ENCODE data around the gene GPR137. TPM values are rescaled to one million over a fixed set of nuclear protein-coding genes. Genes with fewer than 3 reads are reported as not detected.
A peak's percentile ranks its signal among the peaks of the same experiment; 100 is the strongest.

The GPR137 gene
- total RNA-seq, 2 experiments from 2014 or later, result 28.7 to 31.6 TPM

GRCh38 chr11:64299847-64300648 is 14.4 kb downstream of the GPR137 start, which contains the start of gene CATSPERZ:
Gene CATSPERZ (plus strand): TSS chr11:64300358. CDS start chr11:64300411, 53 bp downstream.
- Mint-ChIP-seq H3K4me1 (ENCODE audit: low read depth) (peaks cover 26% of the 10 kb centered on the region), H3K36me3 (no peaks in the 10 kb centered on the region), H3K27me3 (peaks cover 61% of the 10 kb centered on the region), H3K9me3 (no peaks in the 10 kb centered on the region), H3K27ac (no peak within 1 kb of the TSS), H3K4me3 (peak within 1 kb of the TSS; percentile 43)
- intact Hi-C loops (cut with micrococcal nuclease), result loop anchor here (10.0 kb wide), 1 partner anchor 315 kb away; the partner anchor contains the start of gene OTUB1
- CTCF ChIA-PET, result interaction anchor here (0.7 to 5.8 kb wide), 22 partner anchors 8 to 300 kb away, joined by 3 to 106 read pairs (median 4); partner anchors contain the start of genes BAD, FERMT3, FKBP2 and GPR137
- no peak for DNase-seq
- POLR2A ChIA-PET, result interaction anchor here (0.7 to 1.7 kb wide), 4 partner anchors 17 to 96 kb away, joined by 3 to 4 read pairs (median 3); partner anchors contain the start of gene TRMT112

- Mint-ChIP-seq H3K27me3 (peaks cover 29% of the 10 kb centered on the region), H3K27ac (no peak overlapping the region), H3K9me3 (no peaks in the 10 kb centered on the region), H3K36me3 (peaks cover 8% of the 10 kb centered on the region), H3K4me3 (peak overlapping the region; percentile 80), H3K4me1 (ENCODE audit: low read depth) (peaks cover 34% of the 10 kb centered on the region)
- ChIA-PET POLR2A (interaction anchor here (1.3 to 2.9 kb wide), 9 partner anchors 14 to 97 kb away, joined by 3 to 22 read pairs (median 5); partner anchors contain the start of genes BAD, FERMT3, FKBP2 and PPP1R14B), CTCF (interaction anchor here (1.0 to 5.8 kb wide), 25 partner anchors 12 to 304 kb away, joined by 3 to 106 read pairs (median 8); partner anchors contain the start of genes BAD, FERMT3, FKBP2 and GPR137)
- intact Hi-C loops (cut with micrococcal nuclease), result loop anchor here (1.0 to 10.0 kb wide), 3 partner anchors 57 to 319 kb away; partner anchors contain the start of genes OTUB1 and PPP1R14B
- DNase-seq, result no peak
These were observed 17.7 kb downstream of the GPR137 start for GRCh38 chr11:64303109-64304031.

GRCh38 chr11:64304032-64304315 is 18.3 kb downstream of the GPR137 start:
- H3K4me1 Mint-ChIP-seq (ENCODE audit: low read depth), result peaks cover 34% of the 10 kb centered on the region
- H3K9me3 Mint-ChIP-seq, result no peaks in the 10 kb centered on the region
- H3K36me3 Mint-ChIP-seq, result peaks cover 8% of the 10 kb centered on the region
- no peak for DNase-seq
- ChIA-PET CTCF (interaction anchor here (0.8 to 5.8 kb wide), 24 partner anchors 12 to 304 kb away, joined by 3 to 106 read pairs (median 7); partner anchors contain the start of genes BAD, FERMT3, GPR137 and KCNK4), POLR2A (interaction anchor here (0.9 to 2.9 kb wide), 12 partner anchors 13 to 139 kb away, joined by 3 to 22 read pairs (median 5); partner anchors contain the start of genes BAD, FERMT3, FKBP2 and MACROD1)
- H3K4me3 Mint-ChIP-seq, result peak overlapping the region; percentile 80
- intact Hi-C loops (cut with micrococcal nuclease), result loop anchor here (1.0 to 10.0 kb wide), 3 partner anchors 58 to 319 kb away; partner anchors contain the start of genes OTUB1 and PPP1R14B
- H3K27me3 Mint-ChIP-seq, result peaks cover 23% of the 10 kb centered on the region
- peak overlapping the region; percentile 94 for H3K27ac Mint-ChIP-seq

GRCh38 chr11:64304316-64305072 is 18.8 kb downstream of the GPR137 start:
- ChIA-PET CTCF (interaction anchor here (0.6 to 5.8 kb wide), 31 partner anchors 9 to 536 kb away, joined by 3 to 106 read pairs (median 7); partner anchors contain the start of genes BAD, FERMT3, FKBP2 and GPR137), POLR2A (interaction anchor here (0.7 to 2.9 kb wide), 16 partner anchors 11 to 139 kb away, joined by 3 to 22 read pairs (median 5); partner anchors contain the start of genes BAD, FERMT3, FKBP2 and MACROD1)
- Mint-ChIP-seq H3K4me3 (peak overlapping the region; percentile 80), H3K36me3 (peaks cover 8% of the 10 kb centered on the region), H3K27ac (peak overlapping the region; percentile 94), H3K9me3 (no peaks in the 10 kb centered on the region), H3K27me3 (peaks cover 19% of the 10 kb centered on the region), H3K4me1 (ENCODE audit: low read depth) (peaks cover 34% of the 10 kb centered on the region)
- intact Hi-C loops (cut with micrococcal nuclease), result loop anchor here (1.0 to 10.0 kb wide), 10 partner anchors 13 to 320 kb away; partner anchors contain the start of genes FKBP2, GPR137, OTUB1 and PPP1R14B
- peak; percentile 97 for DNase-seq

- peak; percentile 99 for DNase-seq
- Mint-ChIP-seq H3K9me3 (no peaks in the 10 kb centered on the region), H3K36me3 (peaks cover 8% of the 10 kb centered on the region), H3K27ac (peak within 1 kb of the TSS; percentile 94), H3K4me1 (ENCODE audit: low read depth) (peaks cover 29% of the 10 kb centered on the region), H3K4me3 (peak within 1 kb of the TSS; percentile 97), H3K27me3 (peaks cover 14% of the 10 kb centered on the region)
- ChIA-PET POLR2A (interaction anchor here (0.7 to 2.9 kb wide), 13 partner anchors 12 to 99 kb away, joined by 3 to 22 read pairs (median 5); partner anchors contain the start of genes BAD, FERMT3, PPP1R14B and PRDX5), CTCF (interaction anchor here (1.0 to 5.8 kb wide), 25 partner anchors 8 to 466 kb away, joined by 3 to 106 read pairs (median 7); partner anchors contain the start of genes BAD, FERMT3, FKBP2 and GPR137)
- intact Hi-C loops (cut with micrococcal nuclease), result loop anchor here (1.0 to 10.0 kb wide), 8 partner anchors 12 to 320 kb away; partner anchors contain the start of genes FKBP2, GPR137, OTUB1 and TRMT112
These were observed 19.5 kb downstream of the GPR137 start, which contains the start of gene ESRRA for GRCh38 chr11:64305075-64305690. Gene ESRRA (plus strand): TSS chr11:64305524. CDS start chr11:64307180, 1,656 bp downstream.

GRCh38 chr11:64305691-64306562 is 20.3 kb downstream of the GPR137 start:
- Mint-ChIP-seq H3K36me3 (peaks cover 8% of the 10 kb centered on the region), H3K4me1 (ENCODE audit: low read depth) (peaks cover 24% of the 10 kb centered on the region), H3K27me3 (peaks cover 6% of the 10 kb centered on the region), H3K27ac (peak overlapping the region; percentile 90), H3K9me3 (no peaks in the 10 kb centered on the region), H3K4me3 (peak overlapping the region; percentile 97)
- CTCF ChIA-PET, result interaction anchor here (1.5 to 5.8 kb wide), 8 partner anchors 12 to 63 kb away, joined by 4 to 74 read pairs (median 20); partner anchors contain the start of genes FKBP2, KCNK4, PPP1R14B and PRDX5
- intact Hi-C loops (cut with micrococcal nuclease), result loop anchor here (1.0 to 10.0 kb wide), 8 partner anchors 11 to 321 kb away; partner anchors contain the start of genes FKBP2, GPR137, OTUB1 and TRMT112
- POLR2A ChIA-PET, result interaction anchor here (1.3 to 2.9 kb wide), 6 partner anchors 11 to 100 kb away, joined by 4 to 22 read pairs (median 10); partner anchors contain the start of genes FERMT3, PRDX5 and TRMT112
- DNase-seq, result peak; percentile 81

- peaks cover 8% of the 10 kb centered on the region for H3K36me3 Mint-ChIP-seq
- intact Hi-C loops (cut with micrococcal nuclease), result loop anchor here (10.0 kb wide), 1 partner anchor 322 kb away; the partner anchor contains the start of gene OTUB1
These were observed 20.9 kb downstream of the GPR137 start for GRCh38 chr11:64306563-64306875.

GRCh38 chr11:64306876-64307622 is 21.4 kb downstream of the GPR137 start:
- Mint-ChIP-seq H3K4me3 (peak overlapping the region; percentile 97), H3K4me1 (ENCODE audit: low read depth) (peaks cover 23% of the 10 kb centered on the region), H3K9me3 (no peaks in the 10 kb centered on the region), H3K27ac (no peak overlapping the region), H3K36me3 (peaks cover 8% of the 10 kb centered on the region), H3K27me3 (peaks cover under 1% of the 10 kb centered on the region)
- ChIA-PET POLR2A (interaction anchor here (2.9 kb wide), 1 partner anchor 10 kb away, joined by 15 read pairs; the partner anchor contains the start of genes PRDX5 and TRMT112), CTCF (interaction anchor here (1.5 to 2.9 kb wide), 2 partner anchors 10 to 25 kb away, joined by 4 to 14 read pairs; partner anchors contain the start of genes PRDX5 and TRMT112)
- no peak for DNase-seq
- intact Hi-C loops (cut with micrococcal nuclease), result loop anchor here (10.0 kb wide), 1 partner anchor 322 kb away; the partner anchor contains the start of gene OTUB1

More at GRCh38 chr11:64306563-64306875, 20.9 kb downstream of the GPR137 start:
- H3K4me3 Mint-ChIP-seq, result peak overlapping the region; percentile 97
- DNase-seq, result no peak
- H3K4me1 Mint-ChIP-seq (ENCODE audit: low read depth), result peaks cover 23% of the 10 kb centered on the region
- no peaks in the 10 kb centered on the region for H3K9me3 Mint-ChIP-seq
- peaks cover 5% of the 10 kb centered on the region for H3K27me3 Mint-ChIP-seq
- POLR2A ChIA-PET, result interaction anchor here (2.9 kb wide), 1 partner anchor 11 kb away, joined by 15 read pairs; the partner anchor contains the start of genes PRDX5 and TRMT112
- peak overlapping the region; percentile 90 for H3K27ac Mint-ChIP-seq
- CTCF ChIA-PET, result interaction anchor here (1.5 to 2.9 kb wide), 2 partner anchors 11 to 25 kb away, joined by 4 to 14 read pairs; partner anchors contain the start of genes PRDX5 and TRMT112

Data from activated CD4-positive, alpha-beta memory T cell treated with anti-CD3 and anti-CD28 coated beads for 36 hours (primary cell).